ENCODE results near the gene CCDC184.

DNA sequence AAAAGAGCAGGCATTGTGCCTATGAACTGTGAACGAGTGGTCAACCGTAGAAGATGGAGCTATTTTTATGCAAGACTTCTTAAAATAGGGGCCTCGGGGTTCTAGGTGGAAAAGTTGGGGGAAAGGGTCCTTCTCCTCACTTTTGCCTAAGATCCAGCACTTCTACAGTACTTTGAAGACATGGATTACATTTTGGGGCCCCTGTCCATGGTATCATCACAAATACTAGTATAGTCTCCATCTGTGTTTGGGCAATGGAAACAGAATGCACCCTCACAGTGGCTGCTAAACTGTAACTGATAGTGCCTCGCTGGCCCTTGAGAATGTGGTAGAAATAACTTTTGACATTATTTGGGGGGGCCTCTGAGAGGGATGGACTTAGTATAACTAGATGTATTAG, 5.5 kb upstream of the CCDC184 start:
- TF ChIP-seq, protein P1, sequence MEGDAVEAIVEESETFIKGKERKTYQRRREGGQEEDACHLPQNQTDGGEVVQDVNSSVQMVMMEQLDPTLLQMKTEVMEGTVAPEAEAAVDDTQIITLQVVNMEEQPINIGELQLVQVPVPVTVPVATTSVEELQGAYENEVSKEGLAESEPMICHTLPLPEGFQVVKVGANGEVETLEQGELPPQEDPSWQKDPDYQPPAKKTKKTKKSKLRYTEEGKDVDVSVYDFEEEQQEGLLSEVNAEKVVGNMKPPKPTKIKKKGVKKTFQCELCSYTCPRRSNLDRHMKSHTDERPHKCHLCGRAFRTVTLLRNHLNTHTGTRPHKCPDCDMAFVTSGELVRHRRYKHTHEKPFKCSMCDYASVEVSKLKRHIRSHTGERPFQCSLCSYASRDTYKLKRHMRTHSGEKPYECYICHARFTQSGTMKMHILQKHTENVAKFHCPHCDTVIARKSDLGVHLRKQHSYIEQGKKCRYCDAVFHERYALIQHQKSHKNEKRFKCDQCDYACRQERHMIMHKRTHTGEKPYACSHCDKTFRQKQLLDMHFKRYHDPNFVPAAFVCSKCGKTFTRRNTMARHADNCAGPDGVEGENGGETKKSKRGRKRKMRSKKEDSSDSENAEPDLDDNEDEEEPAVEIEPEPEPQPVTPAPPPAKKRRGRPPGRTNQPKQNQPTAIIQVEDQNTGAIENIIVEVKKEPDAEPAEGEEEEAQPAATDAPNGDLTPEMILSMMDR (IDR thresholded peaks at IDR 0.05; ENCODE audit: low read depth, low read length, missing input control), result no peak
- TF ChIP-seq SP1 (IDR thresholded peaks at IDR 0.05) (no peak), REST (IDR thresholded peaks at IDR 0.05) (no peak), TAF1 (conservative IDR thresholded peaks at IDR 0.05) (no peak), FOXA1 (IDR thresholded peaks at IDR 0.05) (no peak), EGR1 (IDR thresholded peaks at IDR 0.05; ENCODE audit: low read depth in 2 of 2) (no peak), JUND (IDR thresholded peaks at IDR 0.05) (no peak), YY1 (IDR thresholded peaks at IDR 0.05) (no peak)
- TF ChIP-seq, protein P2, sequence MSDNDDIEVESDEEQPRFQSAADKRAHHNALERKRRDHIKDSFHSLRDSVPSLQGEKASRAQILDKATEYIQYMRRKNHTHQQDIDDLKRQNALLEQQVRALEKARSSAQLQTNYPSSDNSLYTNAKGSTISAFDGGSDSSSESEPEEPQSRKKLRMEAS (IDR thresholded peaks at IDR 0.05), result no peak
- TF ChIP-seq, protein P3, sequence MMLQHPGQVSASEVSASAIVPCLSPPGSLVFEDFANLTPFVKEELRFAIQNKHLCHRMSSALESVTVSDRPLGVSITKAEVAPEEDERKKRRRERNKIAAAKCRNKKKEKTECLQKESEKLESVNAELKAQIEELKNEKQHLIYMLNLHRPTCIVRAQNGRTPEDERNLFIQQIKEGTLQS (IDR thresholded peaks at IDR 0.05), result no peak

Measured in liver (tissue), 3 donors.